ENCODE results near the gene DOCK10.

DNA sequence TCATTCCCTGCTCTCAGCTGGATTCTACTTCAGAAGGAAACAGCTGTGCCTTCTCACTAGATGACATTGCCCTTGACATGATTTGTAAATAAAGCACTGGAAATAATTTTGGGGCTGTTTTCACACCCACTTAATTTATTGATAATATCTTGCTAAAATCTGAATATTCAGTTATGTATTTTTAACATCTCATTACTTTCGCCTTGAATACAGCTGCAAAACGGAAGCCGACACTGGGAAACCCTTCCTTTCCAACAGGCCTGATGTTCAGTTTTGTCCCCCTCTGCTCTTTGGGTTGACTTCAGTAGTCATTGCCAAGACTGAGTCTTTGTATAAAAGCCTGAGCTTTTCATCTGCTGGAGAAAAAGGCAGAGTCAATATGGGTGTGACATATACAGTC lies 82.7 kb downstream of the DOCK10 start:
- TF ChIP-seq, protein P1, sequence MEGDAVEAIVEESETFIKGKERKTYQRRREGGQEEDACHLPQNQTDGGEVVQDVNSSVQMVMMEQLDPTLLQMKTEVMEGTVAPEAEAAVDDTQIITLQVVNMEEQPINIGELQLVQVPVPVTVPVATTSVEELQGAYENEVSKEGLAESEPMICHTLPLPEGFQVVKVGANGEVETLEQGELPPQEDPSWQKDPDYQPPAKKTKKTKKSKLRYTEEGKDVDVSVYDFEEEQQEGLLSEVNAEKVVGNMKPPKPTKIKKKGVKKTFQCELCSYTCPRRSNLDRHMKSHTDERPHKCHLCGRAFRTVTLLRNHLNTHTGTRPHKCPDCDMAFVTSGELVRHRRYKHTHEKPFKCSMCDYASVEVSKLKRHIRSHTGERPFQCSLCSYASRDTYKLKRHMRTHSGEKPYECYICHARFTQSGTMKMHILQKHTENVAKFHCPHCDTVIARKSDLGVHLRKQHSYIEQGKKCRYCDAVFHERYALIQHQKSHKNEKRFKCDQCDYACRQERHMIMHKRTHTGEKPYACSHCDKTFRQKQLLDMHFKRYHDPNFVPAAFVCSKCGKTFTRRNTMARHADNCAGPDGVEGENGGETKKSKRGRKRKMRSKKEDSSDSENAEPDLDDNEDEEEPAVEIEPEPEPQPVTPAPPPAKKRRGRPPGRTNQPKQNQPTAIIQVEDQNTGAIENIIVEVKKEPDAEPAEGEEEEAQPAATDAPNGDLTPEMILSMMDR (conservative IDR thresholded peaks at IDR 0.05): no peak
- TF ChIP-seq EZH2 (IDR thresholded peaks at IDR 0.05; ENCODE audit: low read depth): no peak

Data from PC-9 (cell line).